MCF 10A (cell line): ENCODE data around the gene TJP2. TPM values are rescaled to one million over a fixed set of nuclear protein-coding genes. Genes with fewer than 3 reads are reported as not detected.

Experiments used
- BruUV-seq: library from RNA; stranded (reverse); fragments of 400-500 nt; replicated peaks from 2 replicates; lab custom pipeline; 2021; lab: Mats Ljungman, UMichigan
- CTCF ChIA-PET: fragments of 300-600 bp; sonication (Branson Sonifier 250); formaldehyde crosslinking; extraction: SDS; loops from one replicate; lab custom pipeline; 2021; ENCODE audit warnings: antibody characterized with exemption, inconsistent platforms; lab: Yijun Ruan, JAX
- POLR2A ChIA-PET: fragments of 300-600, 350-650 bp; sonication (Branson Sonifier 250); formaldehyde crosslinking; extraction: SDS; loops from one replicate; lab custom pipeline; 2020; ENCODE audit warnings: antibody characterized with exemption, inconsistent platforms; lab: Yijun Ruan, JAX
- DNase-seq: peaks from one replicate; pipeline ENCODE4 v3.0.0-alpha.2; 2018; ENCODE audit not compliant: unreplicated experiment
- H3K27ac Mint-ChIP-seq: one replicate; pipeline ENCODE4 v1.8.0; 2022; ENCODE audit warnings: mild to moderate bottlenecking, low read depth, mixed read lengths; ENCODE audit not compliant: unreplicated experiment
- H3K27me3 Mint-ChIP-seq: one replicate; pipeline ENCODE4 v1.8.0; 2022; ENCODE audit warnings: mixed read lengths; ENCODE audit not compliant: insufficient read depth, unreplicated experiment
- H3K36me3 Mint-ChIP-seq: one replicate; pipeline ENCODE4 v1.8.0; 2022; ENCODE audit warnings: mild to moderate bottlenecking, moderate library complexity, mixed read lengths; ENCODE audit not compliant: insufficient read depth, unreplicated experiment
- H3K4me1 Mint-ChIP-seq: one replicate; pipeline ENCODE4 v1.8.0; 2022; ENCODE audit warnings: mixed read lengths; ENCODE audit not compliant: insufficient read depth, unreplicated experiment
- H3K4me3 Mint-ChIP-seq: one replicate; pipeline ENCODE4 v1.8.0; 2022; ENCODE audit warnings: mild to moderate bottlenecking, moderate library complexity, mixed read lengths; ENCODE audit not compliant: unreplicated experiment
- H3K9me3 Mint-ChIP-seq: one replicate; pipeline ENCODE4 v1.8.0; 2022; ENCODE audit warnings: mixed read lengths; ENCODE audit not compliant: unreplicated experiment
- intact Hi-C: fragments of 100-400 bp; cut with micrococcal nuclease; formaldehyde crosslinking; loops from 2 replicates; pipeline ENCODE4 v1.14.1; 2022
- total RNA-seq: library from RNA; stranded (reverse); gene quantifications from 2 replicates; pipeline ENCODE4 v1.2.3, GENCODE V29; 2022
- TF ChIP-seq, protein P1 (sequence below): fragments of 200-600 bp; IDR thresholded peaks from one replicate; pipeline ENCODE4 v1.8.0; 2022; ENCODE audit warnings: antibody characterized with exemption, mild to moderate bottlenecking; ENCODE audit not compliant: unreplicated experiment

Gene TJP2
- total RNA-seq, 1 experiment from 2014 or later, result 52.2 TPM

DNA sequence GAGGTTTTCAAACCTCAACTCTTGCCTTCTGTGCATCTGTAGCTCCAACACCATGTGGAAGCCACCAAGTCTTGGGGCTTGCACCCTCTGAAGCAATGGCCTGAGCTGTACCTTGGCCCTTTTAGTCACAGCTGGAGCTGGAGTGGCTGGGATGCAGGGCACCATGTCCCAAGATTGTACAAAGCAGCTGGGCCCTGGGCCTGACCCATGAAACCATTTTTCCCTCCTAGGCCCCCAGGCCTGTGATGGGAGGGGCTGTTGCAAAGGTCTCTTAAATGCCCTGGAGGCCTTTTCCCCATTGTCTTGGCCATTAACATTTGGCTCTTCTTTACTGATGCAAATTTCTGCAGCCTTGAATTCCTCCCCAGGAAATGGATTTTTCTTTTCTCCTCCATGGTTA, 139.1 kb downstream of the TJP2 start:
- Mint-ChIP-seq H3K27me3 (no peaks in the 10 kb centered on the region), H3K36me3 (no peaks in the 10 kb centered on the region), H3K4me3 (no peak overlapping the region), H3K4me1 (no peaks in the 10 kb centered on the region), H3K27ac (no peak overlapping the region), H3K9me3 (peaks cover 16% of the 10 kb centered on the region)
- CTCF ChIA-PET, result no interaction called here
- no peak for DNase-seq
- POLR2A ChIA-PET, result no interaction called here
- intact Hi-C loops, result no loop called here
- TF ChIP-seq, protein P1, sequence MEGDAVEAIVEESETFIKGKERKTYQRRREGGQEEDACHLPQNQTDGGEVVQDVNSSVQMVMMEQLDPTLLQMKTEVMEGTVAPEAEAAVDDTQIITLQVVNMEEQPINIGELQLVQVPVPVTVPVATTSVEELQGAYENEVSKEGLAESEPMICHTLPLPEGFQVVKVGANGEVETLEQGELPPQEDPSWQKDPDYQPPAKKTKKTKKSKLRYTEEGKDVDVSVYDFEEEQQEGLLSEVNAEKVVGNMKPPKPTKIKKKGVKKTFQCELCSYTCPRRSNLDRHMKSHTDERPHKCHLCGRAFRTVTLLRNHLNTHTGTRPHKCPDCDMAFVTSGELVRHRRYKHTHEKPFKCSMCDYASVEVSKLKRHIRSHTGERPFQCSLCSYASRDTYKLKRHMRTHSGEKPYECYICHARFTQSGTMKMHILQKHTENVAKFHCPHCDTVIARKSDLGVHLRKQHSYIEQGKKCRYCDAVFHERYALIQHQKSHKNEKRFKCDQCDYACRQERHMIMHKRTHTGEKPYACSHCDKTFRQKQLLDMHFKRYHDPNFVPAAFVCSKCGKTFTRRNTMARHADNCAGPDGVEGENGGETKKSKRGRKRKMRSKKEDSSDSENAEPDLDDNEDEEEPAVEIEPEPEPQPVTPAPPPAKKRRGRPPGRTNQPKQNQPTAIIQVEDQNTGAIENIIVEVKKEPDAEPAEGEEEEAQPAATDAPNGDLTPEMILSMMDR, result no peak
- no TSS peak for BruUV-seq

DNA sequence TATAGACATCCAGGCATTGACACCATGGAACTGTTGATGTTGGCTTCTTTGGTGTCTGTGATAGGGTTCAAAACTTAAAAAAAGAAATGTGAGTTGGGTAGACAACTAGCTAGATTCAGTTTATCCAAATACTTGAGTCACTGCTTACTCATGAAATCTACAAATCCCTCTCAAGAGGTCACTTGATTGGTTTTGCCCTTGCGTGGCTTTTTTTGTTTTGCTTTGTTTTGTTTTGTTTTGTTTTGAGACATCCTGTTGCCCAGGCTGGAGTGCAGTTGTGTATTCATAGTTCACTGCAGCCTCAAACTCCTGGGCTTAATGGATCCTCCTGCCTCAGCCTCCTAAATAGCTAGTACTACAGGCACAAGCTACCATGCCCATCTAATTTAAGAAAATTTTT, 140.5 kb downstream of the TJP2 start:
- H3K36me3 Mint-ChIP-seq, result no peaks in the 10 kb centered on the region
- no peaks in the 10 kb centered on the region for H3K27me3 Mint-ChIP-seq
- no TSS peak for BruUV-seq
- ChIA-PET CTCF (interaction anchor here (0.6 kb wide), 1 partner anchor 547 kb away, joined by 6 read pairs; no protein-coding TSS in a partner anchor), POLR2A (interaction anchor here (0.7 kb wide), 1 partner anchor 235 kb away, joined by 4 read pairs; no protein-coding TSS in a partner anchor)
- TF ChIP-seq, protein P1, result no peak
- H3K27ac Mint-ChIP-seq, result no peak overlapping the region
- H3K4me1 Mint-ChIP-seq, result no peaks in the 10 kb centered on the region
- DNase-seq, result no peak
- peaks cover 16% of the 10 kb centered on the region for H3K9me3 Mint-ChIP-seq
- intact Hi-C loops, result no loop called here
- no peak overlapping the region for H3K4me3 Mint-ChIP-seq

GRCh38 chr9:69317081-69317480, 143.0 kb downstream of the TJP2 start:
- H3K4me1 Mint-ChIP-seq, result no peaks in the 10 kb centered on the region
- H3K27me3 Mint-ChIP-seq, result no peaks in the 10 kb centered on the region
- no peak overlapping the region for H3K27ac Mint-ChIP-seq
- peaks cover 12% of the 10 kb centered on the region for H3K9me3 Mint-ChIP-seq
- intact Hi-C loops, result no loop called here
- TF ChIP-seq, protein P1, result no peak
- H3K4me3 Mint-ChIP-seq, result no peak overlapping the region
- no TSS peak for BruUV-seq
- POLR2A ChIA-PET, result no interaction called here
- DNase-seq, result peak; percentile 17
- CTCF ChIA-PET, result interaction anchor here (0.6 kb wide), 1 partner anchor 826 kb away, joined by 3 read pairs; no protein-coding TSS in a partner anchor
- H3K36me3 Mint-ChIP-seq, result no peaks in the 10 kb centered on the region

DNA sequence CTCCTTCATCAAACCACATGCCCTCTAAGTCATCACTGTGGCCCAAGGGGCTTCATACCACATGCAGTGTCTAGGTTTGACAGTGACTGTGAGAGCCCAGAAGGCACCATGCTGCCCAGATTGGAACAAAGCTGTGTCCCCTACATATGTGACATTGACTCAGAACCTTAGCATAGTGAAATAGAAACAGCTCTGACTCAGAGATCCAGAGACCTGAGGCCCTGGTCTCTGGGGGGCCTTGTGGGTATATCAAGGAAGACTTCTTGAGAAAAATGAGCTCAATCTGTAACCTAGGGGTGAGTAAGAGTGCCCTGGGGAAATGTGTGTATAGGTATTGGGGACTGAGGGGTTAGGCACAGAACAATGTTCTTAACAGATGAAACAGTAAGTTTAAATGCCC, 143.8 kb downstream of the TJP2 start:
- Mint-ChIP-seq H3K27ac (no peak overlapping the region), H3K9me3 (peaks cover 9% of the 10 kb centered on the region), H3K4me1 (no peaks in the 10 kb centered on the region), H3K36me3 (no peaks in the 10 kb centered on the region), H3K4me3 (no peak overlapping the region), H3K27me3 (no peaks in the 10 kb centered on the region)
- POLR2A ChIA-PET, result interaction anchor here (0.5 kb wide), 1 partner anchor 757 kb away, joined by 3 read pairs; no protein-coding TSS in a partner anchor
- DNase-seq, result no peak
- no TSS peak for BruUV-seq
- intact Hi-C loops, result no loop called here
- TF ChIP-seq, protein P1, result no peak
- CTCF ChIA-PET, result interaction anchor here (0.7 kb wide), 1 partner anchor 66 kb away, joined by 3 read pairs; no protein-coding TSS in a partner anchor
